ENCODE measurements around the gene SART3.
A peak's percentile ranks its signal among the peaks of the same experiment; 100 is the strongest.
"Not testable (repeated sequence)": the region's sequence is repeated elsewhere in the genome, so short reads cannot be mapped to it uniquely, and the experiment has no call there.

Gene SART3

GRCh38 chr12:108518716-108519496, 42.1 kb downstream of the SART3 start:
- no peak for DNase-seq

- DNase-seq, result no peak
These were observed 42.8 kb downstream of the SART3 start for GRCh38 chr12:108518101-108518715.

DNA sequence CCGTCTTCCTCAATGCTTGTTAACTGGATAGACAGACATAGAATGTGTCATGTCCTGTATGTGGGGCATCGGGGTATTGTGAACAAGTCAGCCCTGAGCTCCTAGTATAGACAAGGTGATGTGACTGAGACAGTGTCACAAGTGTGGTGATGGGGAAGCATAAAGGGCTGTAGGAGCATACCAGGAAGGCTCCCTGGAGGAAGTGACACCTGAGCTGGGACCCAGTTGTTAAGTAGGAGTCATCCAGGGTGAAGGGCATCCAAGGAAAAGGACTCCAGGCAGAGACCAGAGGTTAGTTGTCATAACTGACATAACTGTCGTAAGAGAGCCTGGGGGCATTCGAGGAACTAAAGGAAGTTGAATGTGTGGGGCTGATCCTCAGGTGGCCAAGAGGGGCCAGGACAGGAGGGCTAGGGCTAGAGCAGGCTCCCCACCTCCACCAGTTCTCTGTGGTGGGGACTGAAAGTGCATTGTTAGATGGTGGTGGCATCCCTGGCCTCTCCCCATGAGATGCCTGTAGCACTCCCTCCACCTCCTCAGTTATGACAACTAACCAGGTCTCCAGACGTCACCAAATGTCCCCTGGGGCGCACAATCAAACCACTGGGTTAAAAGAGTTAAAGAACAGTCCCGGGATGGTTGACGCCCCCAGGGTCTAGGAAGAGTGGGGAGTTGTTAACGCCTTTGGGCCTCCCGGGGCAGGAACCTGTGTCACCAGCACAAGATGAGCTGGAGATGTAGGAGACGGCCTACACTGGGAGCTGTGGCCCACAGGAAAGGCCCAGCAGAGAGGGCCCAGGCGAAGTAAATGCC, 43.5 kb downstream of the SART3 start:
- DNase-seq, result no peak

GRCh38 chr12:108516511-108517275, 44.3 kb downstream of the SART3 start:
- no peak for DNase-seq

- no peak for DNase-seq
These were observed 45.1 kb downstream of the SART3 start for GRCh38 chr12:108515916-108516315.

- peak; percentile 97 for DNase-seq
These were observed 45.8 kb downstream of the SART3 start, which contains the start of gene FICD for GRCh38 chr12:108514973-108515814. Gene FICD, plus strand, starts transcription at chr12:108515277. Its CDS starts 1,696 bp downstream, at chr12:108516973.

DNA sequence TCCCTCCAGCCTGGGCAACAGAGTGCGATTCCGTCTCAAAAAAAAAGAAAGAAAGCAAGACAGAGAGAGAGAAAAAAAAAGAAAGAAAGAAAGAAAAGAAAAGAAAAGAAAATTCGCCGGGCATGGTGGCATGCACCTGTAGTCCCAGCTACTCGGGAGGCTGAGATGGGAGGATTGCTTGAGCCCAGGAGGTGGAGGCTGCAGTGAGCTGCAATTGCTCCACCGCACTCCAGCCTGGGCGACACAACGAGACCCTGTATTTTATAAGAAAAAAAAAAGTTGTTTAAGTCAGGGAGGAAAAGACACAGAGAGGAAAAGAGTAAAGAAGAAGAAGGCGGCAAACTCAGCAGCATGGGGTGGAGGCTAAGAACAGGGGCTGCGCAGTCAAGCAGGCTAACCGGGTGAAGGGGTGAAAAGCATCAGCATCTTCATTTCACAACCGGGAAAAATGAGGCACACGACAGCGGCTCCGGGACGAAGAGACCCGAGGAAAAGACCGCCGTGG, 46.5 kb downstream of the SART3 start:
- DNase-seq, result no peak

- peak; percentile 56 for DNase-seq
These were observed 49.1 kb downstream of the SART3 start for GRCh38 chr12:108511633-108512540.

DNA sequence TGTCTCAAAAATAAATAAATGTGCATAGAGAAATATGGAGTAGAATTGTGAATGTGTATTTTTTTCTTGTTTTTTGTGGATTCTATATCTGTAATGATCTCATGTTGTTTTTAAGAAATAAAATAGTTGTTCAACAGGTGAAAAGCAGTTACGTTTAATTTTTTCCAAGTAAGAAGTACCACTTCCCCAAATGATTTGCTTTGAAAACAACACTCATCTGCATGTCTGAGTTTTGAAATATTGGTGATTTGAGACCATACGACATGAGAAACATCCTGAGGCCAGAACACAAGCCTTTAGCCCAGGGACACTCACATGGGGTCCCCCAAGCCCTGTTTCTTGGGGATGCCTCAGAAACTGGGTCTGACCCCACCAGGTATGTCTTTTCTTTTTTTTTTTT, 50.1 kb downstream of the SART3 start:
- no peak for DNase-seq

DNA sequence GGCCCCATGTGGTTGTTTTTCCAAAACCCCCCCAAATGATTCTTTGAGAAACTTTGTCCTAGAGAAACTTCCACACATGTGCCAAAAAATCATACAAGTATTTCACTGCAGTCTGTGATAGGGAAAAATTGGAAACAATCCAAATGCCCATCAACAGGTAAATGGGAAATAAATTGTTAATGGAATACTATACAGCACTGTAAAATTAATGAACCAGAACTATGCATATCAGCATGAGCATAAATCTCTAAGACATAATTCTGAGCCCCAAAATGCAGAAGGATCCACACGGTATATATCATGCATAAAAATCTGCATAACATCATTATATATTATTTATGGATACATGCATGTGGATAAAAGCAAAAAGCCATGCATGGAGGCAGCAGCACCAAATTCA, 51.2 kb downstream of the SART3 start:
- DNase-seq, result no peak

- no peak for DNase-seq
These were observed 52.9 kb downstream of the SART3 start for GRCh38 chr12:108507971-108508642.

GRCh38 chr12:108505129-108505528, 55.8 kb downstream of the SART3 start:
- no peak for DNase-seq

GRCh38 chr12:108502922-108503321, 58.1 kb downstream of the SART3 start:
- no peak for DNase-seq

GRCh38 chr12:108498136-108498535, 62.8 kb downstream of the SART3 start:
- DNase-seq, result no peak

- DNase-seq, result no peak
These were observed 65.0 kb downstream of the SART3 start for GRCh38 chr12:108495823-108496579.

GRCh38 chr12:108495054-108495453, 65.9 kb downstream of the SART3 start:
- no peak for DNase-seq

DNA sequence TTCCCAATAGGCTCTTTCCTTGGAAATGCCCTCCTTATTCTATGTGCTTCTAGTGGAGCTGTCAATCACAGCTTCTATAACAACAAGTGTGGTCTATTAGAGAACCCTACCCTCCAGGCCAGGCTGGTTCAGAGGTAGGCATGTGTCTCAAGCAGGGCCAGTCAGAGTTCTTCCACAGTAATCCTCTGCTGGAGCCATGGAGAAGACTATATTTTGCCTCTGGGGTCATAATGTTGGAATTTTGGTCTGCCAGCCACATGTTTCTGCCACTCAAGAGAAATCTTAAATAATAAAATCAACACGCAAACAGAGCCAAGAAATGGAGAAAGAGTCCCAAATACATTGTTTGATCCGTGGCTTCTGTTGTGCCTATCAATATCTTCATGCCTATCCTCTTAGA, 69.7 kb downstream of the SART3 start:
- no peak for DNase-seq

- DNase-seq, result not testable (repeated sequence)
These were observed 73.9 kb downstream of the SART3 start for GRCh38 chr12:108487029-108487428.

DNA sequence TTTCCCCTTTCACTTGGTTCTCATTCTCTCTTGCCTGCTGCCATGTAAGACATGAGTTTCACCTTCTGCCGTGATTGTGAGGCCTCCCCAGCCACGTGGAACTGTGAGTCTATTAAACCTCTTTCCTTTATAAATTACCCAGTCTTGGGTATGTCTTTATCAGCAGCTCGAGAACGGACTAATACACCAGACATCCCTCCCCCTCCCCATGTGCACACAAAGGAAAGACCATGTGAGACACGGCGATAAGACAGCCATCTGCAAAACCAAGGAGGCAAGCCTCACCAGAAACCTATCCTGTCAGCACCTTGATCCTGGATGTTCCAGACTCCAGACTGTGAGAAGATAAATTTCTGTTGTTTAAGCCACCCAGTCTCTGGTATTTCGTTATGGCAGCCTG, 75.6 kb downstream of the SART3 start:
- DNase-seq, result not testable (repeated sequence)

Data from NCI-H1092 (cell line).